Measurements from ENCODE around the gene CLDN6. TPM values are rescaled to one million over a fixed set of nuclear protein-coding genes. Genes with fewer than 3 reads are reported as not detected.

CLDN6 gene
- polyA plus RNA-seq, 4 donors, result 32.8 to 39.4 (median 35.9) TPM

DNA sequence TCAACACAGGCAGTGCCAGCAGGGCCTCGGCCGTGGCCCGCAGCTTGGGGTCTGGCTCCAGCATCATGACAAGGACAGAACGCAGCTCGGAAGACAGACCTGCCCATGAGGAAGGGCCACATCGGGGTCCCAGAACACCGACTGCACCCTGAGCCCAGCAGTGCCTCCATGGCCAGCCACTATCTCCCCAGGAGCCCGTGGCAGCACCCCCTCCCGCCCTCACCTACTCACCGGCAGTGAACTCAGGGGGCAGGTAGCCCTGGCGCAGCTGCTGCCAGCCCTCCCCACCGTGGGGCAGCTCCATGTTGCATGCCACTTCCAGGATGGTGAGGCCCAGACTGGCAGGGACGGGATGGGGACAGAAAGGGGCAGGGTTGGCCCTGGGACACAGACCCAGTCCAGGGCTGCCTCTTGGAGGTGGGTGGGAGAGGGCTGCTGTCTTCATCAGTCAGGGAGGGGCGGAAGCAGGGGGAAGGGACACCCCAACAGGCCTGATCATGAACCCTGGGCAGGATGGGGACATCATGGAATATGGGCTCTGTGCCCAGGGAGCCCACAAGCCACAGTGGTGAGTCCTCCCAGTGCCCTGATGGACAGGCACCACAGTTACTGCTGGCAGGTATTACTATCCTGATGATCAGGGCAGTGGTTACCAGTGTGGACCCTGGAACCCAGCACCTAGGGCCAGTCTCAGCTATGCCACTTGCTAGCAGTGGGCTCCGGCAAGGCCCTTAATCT is 43.5 kb downstream of the CLDN6 start:
- no peak for DNase-seq (ENCODE audit: low read depth in 4 of 4, low spot score in 2 of 4)

DNA sequence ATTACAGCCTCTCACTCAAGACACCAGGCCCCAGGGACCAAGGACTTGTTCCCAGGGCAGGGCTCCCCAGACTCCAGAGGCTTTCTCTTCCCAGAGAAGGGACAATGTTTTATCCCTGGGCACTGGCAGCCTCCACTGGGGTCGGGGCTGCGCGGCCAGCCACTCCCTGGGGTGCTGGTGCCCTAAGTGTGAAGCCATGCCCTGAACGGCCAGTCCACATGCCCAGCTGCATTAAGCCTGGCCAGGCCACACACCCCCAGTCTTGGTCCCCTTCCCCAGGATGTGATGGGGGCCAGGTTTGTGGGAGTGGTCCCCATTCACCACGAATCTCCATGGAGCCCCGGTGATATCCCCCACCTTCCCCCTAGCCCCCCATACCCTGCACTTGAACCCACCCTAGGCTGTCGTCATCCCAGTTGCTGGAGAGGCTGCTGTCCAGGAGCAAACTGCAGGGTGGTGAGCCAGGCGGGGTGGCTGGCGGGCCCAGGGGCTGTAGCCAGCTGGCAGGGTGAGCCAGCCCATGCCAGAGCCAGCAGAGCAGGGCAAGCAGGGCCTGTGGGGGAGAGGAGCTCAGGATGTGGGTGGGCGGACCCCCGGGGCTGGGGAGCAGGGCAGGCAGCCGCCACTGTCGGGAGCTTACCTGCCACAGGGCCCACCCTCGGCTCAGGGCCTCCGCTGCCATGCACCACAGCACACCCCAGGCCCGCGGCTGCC is 44.2 kb downstream of the CLDN6 start:
- DNase-seq (ENCODE audit: low read depth in 4 of 4, low spot score in 2 of 4), result no peak

- DNase-seq (ENCODE audit: low read depth in 4 of 4, low spot score in 2 of 4), result no peak
Observed at GRCh38 chr16:2973093-2973492, 44.9 kb downstream of the CLDN6 start.

- DNase-seq (ENCODE audit: low read depth in 4 of 4, low spot score in 2 of 4), result no peak
Observed at GRCh38 chr16:2971985-2972784, 45.8 kb downstream of the CLDN6 start.

DNA sequence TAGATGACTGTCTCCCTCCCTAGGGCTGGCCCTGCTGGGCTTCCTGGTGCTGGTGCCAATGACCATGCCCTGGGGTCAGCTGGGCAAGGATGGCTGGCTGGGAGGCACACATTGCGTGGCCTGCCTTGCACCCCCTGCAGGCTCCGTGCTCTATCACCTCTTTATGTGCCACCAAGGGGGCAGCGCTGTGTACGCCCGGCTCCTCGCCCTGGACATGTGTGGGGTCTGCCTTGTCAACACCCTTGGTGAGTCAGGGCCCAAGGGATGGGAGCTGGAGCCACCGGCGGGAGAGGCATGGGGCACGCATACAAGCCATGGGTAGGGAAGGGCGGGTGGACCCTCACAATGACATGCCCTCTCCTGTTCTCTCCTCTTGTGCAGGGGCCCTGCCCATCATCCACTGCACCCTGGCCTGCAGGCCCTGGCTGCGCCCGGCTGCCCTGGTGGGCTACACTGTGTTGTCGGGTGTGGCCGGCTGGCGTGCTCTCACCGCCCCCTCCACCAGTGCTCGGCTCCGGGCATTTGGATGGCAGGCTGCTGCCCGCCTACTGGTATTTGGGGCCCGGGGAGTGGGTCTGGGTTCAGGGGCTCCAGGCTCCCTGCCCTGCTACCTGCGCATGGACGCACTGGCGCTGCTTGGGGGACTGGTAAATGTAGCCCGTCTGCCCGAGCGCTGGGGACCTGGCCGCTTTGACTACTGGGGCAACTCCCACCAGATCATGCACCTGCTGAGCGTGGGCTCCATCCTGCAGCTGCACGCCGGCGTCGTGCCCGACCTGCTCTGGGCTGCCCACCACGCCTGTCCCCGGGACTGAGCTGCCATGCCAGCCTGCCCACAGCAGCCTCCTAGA is 46.6 kb downstream of the CLDN6 start:
- no peak for DNase-seq (ENCODE audit: low read depth in 4 of 4, low spot score in 2 of 4)

DNA sequence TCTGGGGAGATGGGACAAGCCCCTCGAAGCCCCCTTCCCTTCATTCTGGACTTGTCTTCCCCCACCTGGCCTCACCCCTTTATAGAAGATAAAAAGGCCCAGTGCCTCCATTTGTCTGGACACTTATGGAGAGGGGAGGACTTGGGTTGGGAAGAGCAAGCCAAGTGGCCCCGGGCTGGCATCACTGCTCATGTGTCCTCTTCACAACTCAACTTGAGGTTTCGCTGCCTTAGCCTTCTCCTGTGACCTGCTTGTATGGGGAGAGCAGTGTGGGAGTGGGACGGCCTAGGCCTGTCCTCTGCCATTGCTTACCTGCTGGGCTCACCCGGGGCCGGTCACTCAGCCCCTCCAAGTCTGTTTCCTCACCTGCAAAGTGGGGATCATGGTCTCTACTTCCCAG is 47.4 kb downstream of the CLDN6 start:
- DNase-seq (ENCODE audit: low read depth in 4 of 4, low spot score in 2 of 4), result no peak

- DNase-seq (ENCODE audit: low read depth in 4 of 4, low spot score in 2 of 4), result no peak
Observed at GRCh38 chr16:2969545-2970521, 48.1 kb downstream of the CLDN6 start.

- peak; percentile 72 to 82 (median 78) for DNase-seq (ENCODE audit: low read depth in 4 of 4, low spot score in 2 of 4)
Observed at GRCh38 chr16:2968738-2969544, 49.0 kb downstream of the CLDN6 start, which contains the start of gene PAQR4. Gene PAQR4, plus strand, starts transcription at chr16:2969348. Its CDS starts 327 bp downstream, at chr16:2969675.

DNA sequence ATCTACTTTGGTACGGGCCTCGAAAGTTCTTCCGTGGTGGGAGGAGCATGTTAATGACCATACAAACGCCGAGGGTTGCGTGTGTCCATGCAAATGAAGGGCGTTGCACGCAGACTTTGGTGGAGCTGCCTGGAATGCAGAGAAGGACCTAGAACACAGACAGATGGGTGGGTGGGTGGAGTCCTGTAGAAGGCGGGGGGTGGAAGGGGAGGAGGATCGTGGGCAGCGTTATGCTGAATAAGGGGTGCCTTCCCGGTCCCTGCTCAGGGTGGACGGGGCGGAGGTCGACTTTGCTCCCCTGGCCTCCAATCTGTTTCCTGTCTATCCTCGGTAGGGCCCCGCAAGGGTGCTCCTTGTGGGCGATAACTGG is 49.6 kb downstream of the CLDN6 start:
- DNase-seq (ENCODE audit: low read depth in 4 of 4, low spot score in 2 of 4), result no peak

DNA sequence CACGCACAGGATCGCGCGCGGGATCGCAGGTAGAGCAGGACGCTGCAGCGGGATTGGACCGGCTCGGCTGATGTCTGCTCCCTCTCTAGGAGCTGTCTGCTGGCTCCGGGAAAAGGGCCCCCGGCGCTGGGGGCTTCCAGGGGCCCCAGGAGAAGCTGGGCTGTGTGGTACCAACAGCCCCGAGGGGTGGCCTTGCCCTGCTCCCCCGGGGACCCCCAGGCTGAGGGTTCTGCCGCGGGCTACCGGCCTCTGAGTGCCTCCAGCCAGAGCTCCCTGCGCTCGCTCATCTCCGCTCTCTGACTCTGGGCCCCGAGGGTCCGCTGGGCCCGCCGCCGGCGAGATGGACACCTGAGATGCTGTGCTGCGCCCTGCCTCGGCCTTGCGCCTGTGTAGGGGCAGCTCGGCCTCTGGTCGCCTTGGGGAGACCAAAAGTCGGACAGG is 50.2 kb downstream of the CLDN6 start:
- DNase-seq (ENCODE audit: low read depth in 4 of 4, low spot score in 2 of 4), result no peak

DNA sequence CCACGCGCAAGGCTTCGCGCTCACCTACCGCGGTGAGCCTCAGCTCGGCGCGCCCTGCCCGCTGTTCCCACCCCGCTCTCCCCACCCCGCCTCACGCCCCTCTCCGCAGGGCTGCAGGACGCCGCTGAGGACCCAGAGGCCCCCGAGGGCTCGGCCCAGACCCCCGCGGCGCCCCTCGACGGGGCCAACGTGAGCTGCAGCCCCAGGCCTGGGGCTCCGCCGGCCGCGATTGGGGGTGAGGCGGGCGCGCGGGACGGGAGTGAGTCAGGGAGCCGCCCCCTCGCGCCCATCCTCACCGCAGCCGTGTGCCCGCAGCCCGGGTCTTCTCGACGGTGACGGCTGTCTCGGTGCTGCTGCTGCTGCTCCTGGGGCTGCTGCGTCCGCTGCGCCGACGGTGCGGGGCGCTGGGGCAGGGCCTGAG is 50.8 kb downstream of the CLDN6 start:
- no peak for DNase-seq (ENCODE audit: low read depth in 4 of 4, low spot score in 2 of 4)

- DNase-seq (ENCODE audit: low read depth in 4 of 4, low spot score in 2 of 4), result no peak
Observed at GRCh38 chr16:2966808-2967191, 51.2 kb downstream of the CLDN6 start.

GRCh38 chr16:2966043-2966807 is 51.8 kb downstream of the CLDN6 start:
- no peak for DNase-seq (ENCODE audit: low read depth in 4 of 4, low spot score in 2 of 4)

Other genes with a start within 250 kb of the CLDN6 start
- 100 to 1,000 TPM; 205 to 367 (median 263) TPM for gene ELOB, start 240.9 kb downstream of the CLDN6 start, polyA plus RNA-seq (ENCODE audit: insufficient read length in 4 of 4)
- under 1 TPM in 3 of 4 donors, not detected in 1; 0.13 to 0.97 (median 0.46) TPM for gene PRSS33, start 230.6 kb downstream of the CLDN6 start, polyA plus RNA-seq (ENCODE audit: insufficient read length in 4 of 4)
- gene PRSS41, start 219.7 kb downstream of the CLDN6 start, polyA plus RNA-seq (ENCODE audit: insufficient read length in 4 of 4), result not detected
- gene PRSS21, start 200.9 kb downstream of the CLDN6 start, polyA plus RNA-seq (ENCODE audit: insufficient read length in 4 of 4), result not detected
- gene ZG16B, start 187.9 kb downstream of the CLDN6 start, polyA plus RNA-seq (ENCODE audit: insufficient read length in 4 of 4), result 1 to 10 TPM in 1 of 4 donors, under 1 TPM in 3; 0.19 to 1.2 (median 0.61) TPM
- 10 to 100 TPM in 1 of 4 donors, 1 to 10 TPM in 3; 6.3 to 16.6 (median 8.4) TPM for gene PRSS22, start 160.0 kb downstream of the CLDN6 start, polyA plus RNA-seq (ENCODE audit: insufficient read length in 4 of 4)
- gene FLYWCH2, start 135.0 kb downstream of the CLDN6 start, polyA plus RNA-seq (ENCODE audit: insufficient read length in 4 of 4), result 10 to 100 TPM; 21.9 to 38.4 (median 27.9) TPM
- 10 to 100 TPM; 19.3 to 40.9 (median 25.4) TPM for gene FLYWCH1, start 106.3 kb downstream of the CLDN6 start, polyA plus RNA-seq (ENCODE audit: insufficient read length in 4 of 4)
- gene KREMEN2, start 53.9 kb downstream of the CLDN6 start, polyA plus RNA-seq (ENCODE audit: insufficient read length in 4 of 4), result 1 to 10 TPM; 1.1 to 2.7 (median 2.3) TPM
- gene PAQR4, start 48.8 kb downstream of the CLDN6 start, polyA plus RNA-seq (ENCODE audit: insufficient read length in 4 of 4), result 10 to 100 TPM in 2 of 4 donors, 1 to 10 TPM in 2; 8.7 to 11.4 (median 9.9) TPM
- 10 to 100 TPM in 3 of 4 donors, 1 to 10 TPM in 1; 9.8 to 29.0 (median 20.1) TPM for gene PKMYT1, start 37.7 kb downstream of the CLDN6 start, polyA plus RNA-seq (ENCODE audit: insufficient read length in 4 of 4)
- gene CLDN9, start 5.3 kb downstream of the CLDN6 start, polyA plus RNA-seq (ENCODE audit: insufficient read length in 4 of 4), result 1 to 10 TPM; 2.2 to 4.8 (median 2.9) TPM
- 10 to 100 TPM; 10.1 to 23.1 (median 16.9) TPM for gene TNFRSF12A, start 2.2 kb upstream of the CLDN6 start, polyA plus RNA-seq (ENCODE audit: insufficient read length in 4 of 4)
- 10 to 100 TPM; 54.2 to 86.5 (median 68.9) TPM for gene HCFC1R1, start 5.8 kb upstream of the CLDN6 start, polyA plus RNA-seq (ENCODE audit: insufficient read length in 4 of 4)
- gene THOC6, start 5.9 kb upstream of the CLDN6 start, polyA plus RNA-seq (ENCODE audit: insufficient read length in 4 of 4), result 10 to 100 TPM; 28.5 to 36.4 (median 33.1) TPM
- 1 to 10 TPM; 1.5 to 6.9 (median 2.5) TPM for gene BICDL2, start 18.8 kb upstream of the CLDN6 start, polyA plus RNA-seq (ENCODE audit: insufficient read length in 4 of 4)
- 1 to 10 TPM in 2 of 4 donors, under 1 TPM in 2; 0.51 to 3.2 (median 1.2) TPM for gene MMP25, start 28.4 kb upstream of the CLDN6 start, polyA plus RNA-seq (ENCODE audit: insufficient read length in 4 of 4)
- 10 to 100 TPM; 28.2 to 40.2 (median 32.9) TPM for gene IL32, start 47.5 kb upstream of the CLDN6 start, polyA plus RNA-seq (ENCODE audit: insufficient read length in 4 of 4)
- under 1 TPM; 0.18 to 0.49 (median 0.20) TPM for gene ZSCAN10, start 81.1 kb upstream of the CLDN6 start, polyA plus RNA-seq (ENCODE audit: insufficient read length in 4 of 4)
- 10 to 100 TPM; 15.7 to 22.6 (median 17.8) TPM for gene ZNF205, start 94.4 kb upstream of the CLDN6 start, polyA plus RNA-seq (ENCODE audit: insufficient read length in 4 of 4)
- 10 to 100 TPM in 3 of 4 donors, 1 to 10 TPM in 1; 9.6 to 16.4 (median 15.4) TPM for gene ZNF213, start 116.8 kb upstream of the CLDN6 start, polyA plus RNA-seq (ENCODE audit: insufficient read length in 4 of 4)
- gene OR1F1, start 170.0 kb upstream of the CLDN6 start, polyA plus RNA-seq (ENCODE audit: insufficient read length in 4 of 4), result not detected
- 10 to 100 TPM; 12.2 to 14.3 (median 13.3) TPM for gene ZNF200, start 217.0 kb upstream of the CLDN6 start, polyA plus RNA-seq (ENCODE audit: insufficient read length in 4 of 4)
- gene MEFV, start 238.4 kb upstream of the CLDN6 start, polyA plus RNA-seq (ENCODE audit: insufficient read length in 4 of 4), result under 1 TPM; 0.16 to 0.51 (median 0.29) TPM

Measured in left renal cortex interstitium (tissue), 4 donors.